IMR-90 (cell line): Measurements from ENCODE around the gene KATNA1. TPM values are rescaled to one million over a fixed set of nuclear protein-coding genes. Genes with fewer than 3 reads are reported as not detected.
A peak's percentile ranks its signal among the peaks of the same experiment; 100 is the strongest.

Experiments used
- RCOR1 ChIP-seq: IDR thresholded peaks from 2 replicates; pipeline ENCODE4 v1.6.1; 2012; ENCODE audit warnings: mild to moderate bottlenecking, low read length, improper control_type of control experiment; ENCODE audit not compliant: insufficient replicate concordance
- polyA plus RNA-seq, 3 experiments: library from polyadenylated mRNA; depleted of rRNA; stranded (reverse); fragments of >200 nt; gene quantifications; 2 replicates each; pipeline ENCODE4 v1.2.3, GENCODE V29; 2012; ENCODE audit warnings: low replicate concordance in 1 of 3
- total RNA-seq: library from RNA; depleted of rRNA; stranded (reverse); fragments of >200 nt; gene quantifications from 2 replicates; pipeline ENCODE4 v1.2.3, GENCODE V29; 2012
- TF ChIP-seq, protein P1 (sequence below): conservative IDR thresholded peaks from 2 replicates; pipeline ENCODE4 v1.5.1; 2012; ENCODE audit warnings: mild to moderate bottlenecking, low read depth, low read length, improper control_type of control experiment

The KATNA1 gene
- total and polyA plus RNA-seq, 2 of the 4 experiments (the other 2 are of a cell fraction), result 15.3 to 24.6 TPM

DNA sequence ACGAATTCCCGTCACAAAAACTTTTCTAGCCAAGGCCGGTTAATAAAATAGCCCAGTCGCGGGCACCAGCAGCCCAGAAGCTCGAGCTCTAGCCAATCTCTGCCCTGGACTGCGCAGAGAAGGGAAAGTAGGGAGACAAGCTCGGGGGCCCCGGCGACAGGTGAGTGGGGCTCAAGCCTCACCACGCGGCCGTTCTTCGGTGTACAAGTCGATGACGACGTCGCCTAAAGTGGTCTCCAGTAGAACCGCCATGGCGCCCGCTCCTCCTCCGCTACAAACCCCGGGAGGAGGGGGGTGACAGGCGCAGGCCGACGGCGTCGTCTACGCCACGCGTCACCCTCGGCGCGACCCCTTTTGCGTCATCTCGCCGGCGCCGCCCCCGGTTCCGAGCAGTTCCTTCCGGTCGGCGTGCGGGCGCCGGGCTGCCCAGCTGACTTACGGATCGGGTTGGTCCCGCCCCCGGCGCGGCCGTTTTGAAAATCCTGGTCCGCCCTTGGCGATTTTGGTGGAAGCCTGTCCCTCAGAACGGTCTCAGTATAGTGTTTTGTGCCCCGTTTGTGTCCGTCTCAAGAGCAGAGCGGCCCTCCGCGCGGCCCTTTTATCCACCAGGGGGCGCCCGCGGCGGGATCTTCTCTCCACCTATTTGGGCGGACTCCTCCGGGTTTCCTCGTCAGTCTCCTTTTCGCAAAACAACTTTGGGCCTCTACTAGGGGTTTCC lies 102.6 kb downstream of the KATNA1 start, which contains the start of gene PPIL4 (continued):
- TF ChIP-seq, protein P1, sequence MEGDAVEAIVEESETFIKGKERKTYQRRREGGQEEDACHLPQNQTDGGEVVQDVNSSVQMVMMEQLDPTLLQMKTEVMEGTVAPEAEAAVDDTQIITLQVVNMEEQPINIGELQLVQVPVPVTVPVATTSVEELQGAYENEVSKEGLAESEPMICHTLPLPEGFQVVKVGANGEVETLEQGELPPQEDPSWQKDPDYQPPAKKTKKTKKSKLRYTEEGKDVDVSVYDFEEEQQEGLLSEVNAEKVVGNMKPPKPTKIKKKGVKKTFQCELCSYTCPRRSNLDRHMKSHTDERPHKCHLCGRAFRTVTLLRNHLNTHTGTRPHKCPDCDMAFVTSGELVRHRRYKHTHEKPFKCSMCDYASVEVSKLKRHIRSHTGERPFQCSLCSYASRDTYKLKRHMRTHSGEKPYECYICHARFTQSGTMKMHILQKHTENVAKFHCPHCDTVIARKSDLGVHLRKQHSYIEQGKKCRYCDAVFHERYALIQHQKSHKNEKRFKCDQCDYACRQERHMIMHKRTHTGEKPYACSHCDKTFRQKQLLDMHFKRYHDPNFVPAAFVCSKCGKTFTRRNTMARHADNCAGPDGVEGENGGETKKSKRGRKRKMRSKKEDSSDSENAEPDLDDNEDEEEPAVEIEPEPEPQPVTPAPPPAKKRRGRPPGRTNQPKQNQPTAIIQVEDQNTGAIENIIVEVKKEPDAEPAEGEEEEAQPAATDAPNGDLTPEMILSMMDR, result peak; percentile 66
- TF ChIP-seq RCOR1, result no peak
